ENCODE results near the gene ARHGAP9. TPM values are rescaled to one million over a fixed set of nuclear protein-coding genes. Genes with fewer than 3 reads are reported as not detected.
A peak's percentile ranks its signal among the peaks of the same experiment; 100 is the strongest.

The ARHGAP9 gene
- polyA plus RNA-seq, 1 of the 3 experiments (the other 2 are of a cell fraction) = 0.66 TPM

GRCh38 chr12:57433370-57433769 is 46.3 kb downstream of the ARHGAP9 start:
- Histone ChIP-seq H3K9me2 (no peaks in the 10 kb centered on the region), H3K9me3 (no peaks in the 10 kb centered on the region), H3K27me3 (ENCODE audit: insufficient read depth) (no peaks in the 10 kb centered on the region), H3K4me2 (no peak overlapping the region), H3K36me3 (replicated peaks in 1 of 2; ENCODE audit: control insufficient read depth in 1 of 2, insufficient read depth in 2 of 2, low read length in 1 of 2) (no peaks in the 10 kb centered on the region), H3K4me1 (ENCODE audit: control insufficient read depth in 1 of 2, insufficient read depth in 2 of 2, low read depth in 1 of 2, low read length in 1 of 2) (peaks cover 0 to 3% of the 10 kb centered on the region in 2 experiments; a peak in 1 of 4 replicates), H4K20me1 (ENCODE audit: insufficient read depth) (no peaks in the 10 kb centered on the region), H3K4me3 (ENCODE audit: low read depth in 2 of 2, low read length in 1 of 2) (no peak overlapping the region), H3F3A (replicated peaks; ENCODE audit: insufficient read depth) (peaks cover 9% of the 10 kb centered on the region), H2AFZ (ENCODE audit: low read depth) (no peak overlapping the region), H3K79me2 (ENCODE audit: insufficient read depth) (peaks cover 18% of the 10 kb centered on the region), H3K9ac (no peak overlapping the region), H3K27ac (ENCODE audit: low read depth in 2 of 2, low read length in 1 of 2) (no peak overlapping the region)
- ChIA-PET CTCF (interaction anchor here (1.2 to 3.4 kb wide), 4 partner anchors 13 to 91 kb away, joined by 4 to 9 read pairs (median 6); no protein-coding TSS in a partner anchor), POLR2A (no interaction called here)
- no peak for TF ChIP-seq GABPA (IDR thresholded peaks at IDR 0.05; ENCODE audit: low read depth)
- DNase-seq = no peak
- 53% methylated on average over 3 of the region's 3 CpGs for WGBS (ENCODE audit: low lambda C conversion rate)

- CTCF ChIA-PET = interaction anchor here (0.7 to 3.4 kb wide), 6 partner anchors 19 to 218 kb away, joined by 3 to 9 read pairs (median 4); no protein-coding TSS in a partner anchor
- H3F3A ChIP-seq (replicated peaks; ENCODE audit: insufficient read depth) = peaks cover 9% of the 10 kb centered on the region
- H3K4me3 ChIP-seq (ENCODE audit: low read depth in 2 of 2, low read length in 1 of 2) = no peak overlapping the region; a peak in 1 of 4 replicates
- no peaks in the 10 kb centered on the region for H4K20me1 ChIP-seq (ENCODE audit: insufficient read depth)
- H3K4me2 ChIP-seq = peak overlapping the region; percentile 73
- POLR2A ChIA-PET = no interaction called here
- TF ChIP-seq TCF12 (IDR thresholded peaks at IDR 0.05) (no peak), RFX5 (IDR thresholded peaks at IDR 0.05; ENCODE audit: low read length) (no peak), SIN3A (IDR thresholded peaks at IDR 0.05; ENCODE audit: borderline replicate concordance, low read depth, low read length) (no peak), CTCF (IDR thresholded peaks at IDR 0.05) (no peak)
- H2AFZ ChIP-seq (ENCODE audit: low read depth) = peak overlapping the region; percentile 90
- H3K79me2 ChIP-seq (ENCODE audit: insufficient read depth) = peaks cover 32% of the 10 kb centered on the region
- no peaks in the 10 kb centered on the region for H3K9me2 ChIP-seq
- peaks cover 0 to 3% of the 10 kb centered on the region in 2 experiments; a peak in 1 of 4 replicates for H3K4me1 ChIP-seq (ENCODE audit: control insufficient read depth in 1 of 2, insufficient read depth in 2 of 2, low read depth in 1 of 2, low read length in 1 of 2)
- H3K27ac ChIP-seq (ENCODE audit: low read depth in 2 of 2, low read length in 1 of 2) = peak overlapping the region; percentile 75 to 84; a peak in 3 of 4 replicates
- peak overlapping the region; percentile 82 for H3K9ac ChIP-seq
- no peak for DNase-seq
- WGBS (ENCODE audit: low lambda C conversion rate) = 98% methylated on average over 11 of the region's 11 CpGs
- H3K9me3 ChIP-seq = no peaks in the 10 kb centered on the region
- H3K27me3 ChIP-seq (ENCODE audit: insufficient read depth) = no peaks in the 10 kb centered on the region
- no peaks in the 10 kb centered on the region for H3K36me3 ChIP-seq (replicated peaks in 1 of 2; ENCODE audit: control insufficient read depth in 1 of 2, insufficient read depth in 2 of 2, low read length in 1 of 2)
Observed at GRCh38 chr12:57431654-57432188, 47.9 kb downstream of the ARHGAP9 start.

GRCh38 chr12:57430931-57431566 is 48.6 kb downstream of the ARHGAP9 start, which contains the start of gene R3HDM2:
R3HDM2 (minus strand) TSS chr12:57431043; CDS start chr12:57310428, 120,615 bp downstream.
- 9% methylated on average over 27 of the region's 41 CpGs for WGBS (ENCODE audit: low lambda C conversion rate)
- POLR2A ChIA-PET = no interaction called here
- CTCF ChIA-PET = interaction anchor here (0.9 to 2.4 kb wide), 2 partner anchors 22 to 26 kb away, joined by 3 to 8 read pairs; no protein-coding TSS in a partner anchor

More at GRCh38 chr12:57430931-57431566, 48.6 kb downstream of the ARHGAP9 start, which contains the start of gene R3HDM2:
- peaks cover 9% of the 10 kb centered on the region for H3F3A ChIP-seq (replicated peaks; ENCODE audit: insufficient read depth)
- peak within 1 kb of the TSS; percentile 82 for H3K9ac ChIP-seq
- no peaks in the 10 kb centered on the region for H3K9me3 ChIP-seq
- no peaks in the 10 kb centered on the region for H3K36me3 ChIP-seq (replicated peaks in 1 of 2; ENCODE audit: control insufficient read depth in 1 of 2, insufficient read depth in 2 of 2, low read length in 1 of 2)
- H3K9me2 ChIP-seq = no peaks in the 10 kb centered on the region
- H3K27ac ChIP-seq (ENCODE audit: low read depth in 2 of 2, low read length in 1 of 2) = peak within 1 kb of the TSS; percentile 75 to 84
- TF ChIP-seq RXRA (IDR thresholded peaks at IDR 0.05; ENCODE audit: borderline replicate concordance, low read depth) (no peak), ELF1 (IDR thresholded peaks at IDR 0.05) (peak; percentile 90), NRF1 (IDR thresholded peaks at IDR 0.05; ENCODE audit: low read depth, low read length) (peak; percentile 66), GABPA (IDR thresholded peaks at IDR 0.05; ENCODE audit: low read depth) (peak; percentile 38; the same call in 1 of the 2 replicates), MAX (IDR thresholded peaks at IDR 0.05; ENCODE audit: low read depth) (peak; percentile 98), CHD2 (IDR thresholded peaks at IDR 0.05; ENCODE audit: low read length, partially characterized antibody) (peak; percentile 81), RCOR1 (IDR thresholded peaks at IDR 0.05; ENCODE audit: low read length) (no peak), POLR2AphosphoS5 (IDR thresholded peaks at IDR 0.05; ENCODE audit: low read depth, low read length) (peak; percentile 93), MXI1 (IDR thresholded peaks at IDR 0.05; ENCODE audit: low read depth, low read length) (peak; percentile 85), TAF1 (IDR thresholded peaks at IDR 0.05; ENCODE audit: borderline replicate concordance, low read depth, low read length) (peak; percentile 72; the same call in 1 of the 2 replicates)
- peak within 1 kb of the TSS; percentile 90 for H2AFZ ChIP-seq (ENCODE audit: low read depth)
- peak within 1 kb of the TSS; percentile 78 for H3K4me2 ChIP-seq
- peak; percentile 98 for DNase-seq
- no peaks in the 10 kb centered on the region for H3K27me3 ChIP-seq (ENCODE audit: insufficient read depth)
- H3K79me2 ChIP-seq (ENCODE audit: insufficient read depth) = peaks cover 38% of the 10 kb centered on the region
- peak within 1 kb of the TSS; percentile 56 to 67 for H3K4me3 ChIP-seq (ENCODE audit: low read depth in 2 of 2, low read length in 1 of 2)
- H4K20me1 ChIP-seq (ENCODE audit: insufficient read depth) = no peaks in the 10 kb centered on the region
- H3K4me1 ChIP-seq (ENCODE audit: control insufficient read depth in 1 of 2, insufficient read depth in 2 of 2, low read depth in 1 of 2, low read length in 1 of 2) = peaks cover 0 to 3% of the 10 kb centered on the region in 2 experiments; a peak in 1 of 4 replicates

Measured in SK-N-SH (cell line).